HG02943 (cell line): ENCODE results near the gene SLCO1C1.
"Not testable (repeated sequence)": the region's sequence is repeated elsewhere in the genome, so short reads cannot be mapped to it uniquely, and the experiment has no call there.

Experiments
- ATAC-seq: cut with Tn5 transposase; IDR thresholded peaks from one replicate; pipeline ENCODE4 v1.9.1; 2021; ENCODE audit warnings: mild to moderate bottlenecking, low read depth, moderate library complexity; ENCODE audit not compliant: unreplicated experiment

The SLCO1C1 gene

GRCh38 chr12:20695232-20695631, at the start of gene SLCO1C1:
Gene SLCO1C1 (plus strand): TSS chr12:20695332. CDS start chr12:20699577, 4,245 bp downstream.
- no peak for ATAC-seq

DNA sequence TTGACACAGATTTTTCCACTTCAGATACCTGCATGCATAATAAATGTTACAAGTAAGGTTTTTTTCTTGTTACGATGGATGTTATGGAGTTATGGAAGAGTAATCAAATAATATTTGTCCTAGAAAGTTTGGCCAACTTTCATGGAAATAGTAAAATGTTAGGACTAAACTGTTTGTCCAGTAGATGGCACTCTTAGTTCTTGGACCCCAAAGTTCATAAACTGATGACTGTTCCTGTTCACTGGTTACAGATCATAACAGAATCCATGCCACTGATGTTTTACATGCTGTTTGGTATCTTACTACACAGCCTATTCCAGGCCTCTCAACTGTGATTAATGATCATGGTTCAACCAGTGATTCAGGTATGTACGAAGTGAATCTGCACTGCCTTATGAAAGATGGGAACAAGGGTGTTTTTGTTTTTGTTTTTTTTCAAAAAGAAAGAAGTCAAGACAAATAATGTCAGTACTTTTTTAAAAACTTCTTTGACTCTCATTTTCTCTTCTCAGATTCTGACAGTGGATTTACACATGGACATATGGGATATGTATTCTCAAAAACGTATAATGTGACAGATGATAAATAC, 48.8 kb upstream of the SLCO1C1 start:
- ATAC-seq: no peak

GRCh38 chr12:20653871-20654270, 41.3 kb upstream of the SLCO1C1 start:
- no peak for ATAC-seq

GRCh38 chr12:20656600-20656999, 38.5 kb upstream of the SLCO1C1 start:
- no peak for ATAC-seq

- ATAC-seq: no peak
These were observed 37.6 kb upstream of the SLCO1C1 start for GRCh38 chr12:20657496-20657895.

DNA sequence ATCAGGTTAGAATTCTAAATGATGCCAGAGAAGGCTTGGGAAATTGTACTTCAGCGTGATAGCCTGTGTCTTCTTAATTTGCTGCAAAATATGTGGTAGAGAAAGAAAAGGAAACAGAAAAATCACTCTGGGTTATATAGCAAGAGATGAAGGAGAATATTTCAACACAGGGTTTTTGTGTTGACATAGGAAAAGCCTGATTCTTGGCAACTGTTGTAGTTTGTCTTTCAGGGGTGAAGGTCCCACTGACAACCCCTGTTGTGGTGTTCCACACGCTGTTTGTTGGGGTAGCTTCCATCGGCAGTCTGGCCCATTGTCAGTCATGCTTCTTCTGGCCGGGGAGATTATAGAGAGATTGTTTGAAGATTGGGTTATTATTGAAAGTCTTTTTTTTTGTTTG, 13.8 kb upstream of the SLCO1C1 start:
- no peak for ATAC-seq

DNA sequence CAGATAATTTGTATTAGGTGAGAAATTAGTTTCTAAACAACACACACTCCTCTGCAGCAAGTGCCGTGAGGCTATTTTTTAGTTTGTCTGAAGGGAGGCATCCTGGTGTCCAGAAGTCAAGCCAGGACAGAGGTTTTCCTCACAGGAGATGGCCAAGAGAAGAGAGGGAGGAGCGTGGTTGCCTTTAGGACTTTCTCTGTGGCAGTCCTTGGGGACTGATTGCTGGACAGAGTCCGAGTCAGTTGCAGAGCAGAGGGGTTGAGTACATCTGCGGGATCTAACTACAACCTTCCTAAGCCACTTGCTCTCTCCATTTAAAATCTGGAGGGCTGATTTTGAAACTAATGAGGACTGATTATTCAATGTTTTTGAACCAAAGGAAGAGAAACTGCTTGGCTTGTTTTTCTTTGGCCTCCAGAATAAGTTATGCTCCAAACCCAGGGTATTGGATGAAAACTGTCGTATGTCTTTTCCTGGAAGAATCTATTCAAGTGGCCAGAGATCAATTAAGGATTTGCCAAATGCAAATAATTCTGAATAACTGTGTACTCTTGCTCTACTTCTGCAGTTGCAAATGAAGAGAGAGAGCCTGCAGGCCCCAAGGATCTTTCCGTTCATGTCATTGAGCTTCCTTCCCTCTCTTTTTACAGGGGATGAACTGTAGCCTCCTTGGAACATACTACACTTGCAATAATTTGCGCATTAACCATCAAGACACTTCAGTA, 1.2 kb downstream of the SLCO1C1 start:
- no peak for ATAC-seq

DNA sequence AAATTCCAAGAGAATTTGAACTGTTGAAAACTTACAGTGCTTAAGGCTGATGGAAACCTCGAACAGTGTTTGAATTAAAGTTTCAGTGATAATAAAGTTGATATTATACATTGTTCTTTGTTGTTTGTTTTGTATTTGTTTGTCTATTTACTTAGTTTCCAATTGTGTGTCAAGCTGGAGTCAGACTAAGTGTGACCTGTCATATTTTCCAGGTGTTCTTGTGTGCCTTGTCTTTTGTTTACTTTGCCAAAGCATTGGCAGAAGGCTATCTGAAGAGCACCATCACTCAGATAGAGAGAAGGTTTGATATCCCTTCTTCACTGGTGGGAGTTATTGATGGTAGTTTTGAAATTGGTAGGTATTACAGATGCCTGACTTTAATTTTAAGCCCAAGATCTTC, 6.0 kb downstream of the SLCO1C1 start:
- ATAC-seq: no peak

DNA sequence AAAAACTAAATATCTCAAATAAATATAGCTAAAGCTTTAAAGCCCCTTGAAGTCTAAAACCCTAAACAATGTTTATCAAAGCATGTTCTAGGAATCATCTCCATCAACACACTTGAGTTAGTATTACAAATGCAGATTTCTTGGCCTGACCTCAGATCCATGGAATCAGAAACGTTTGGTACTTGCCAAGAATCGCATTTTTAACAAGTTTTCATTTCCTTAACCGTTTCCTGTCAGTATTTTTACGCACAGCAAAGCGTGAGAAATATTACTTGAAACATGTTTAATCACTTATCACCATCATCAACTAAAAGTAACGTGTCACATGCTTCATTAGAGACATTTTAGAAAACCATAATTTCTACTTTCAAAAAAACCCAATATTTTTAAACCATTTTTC, 9.7 kb downstream of the SLCO1C1 start:
- ATAC-seq: no peak

DNA sequence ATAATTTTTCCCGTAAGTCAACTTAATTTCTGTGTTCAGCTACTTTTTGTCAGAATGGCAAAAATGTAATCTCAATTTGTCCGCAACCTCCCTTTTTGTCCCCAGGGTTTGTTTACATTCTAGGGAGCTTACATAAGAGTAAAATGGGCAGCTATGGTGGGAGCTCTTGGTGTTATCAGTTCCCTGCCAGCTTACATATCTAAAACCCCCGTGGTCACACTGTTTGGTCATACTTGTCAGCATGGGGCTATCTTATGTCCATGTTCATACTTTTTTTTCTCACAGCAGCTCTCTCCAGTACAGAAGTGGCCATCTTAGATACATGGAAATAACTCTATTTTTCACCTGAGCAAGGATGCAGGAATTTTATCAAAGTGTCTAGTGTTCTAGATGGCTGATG, 16.7 kb downstream of the SLCO1C1 start:
- no peak for ATAC-seq

DNA sequence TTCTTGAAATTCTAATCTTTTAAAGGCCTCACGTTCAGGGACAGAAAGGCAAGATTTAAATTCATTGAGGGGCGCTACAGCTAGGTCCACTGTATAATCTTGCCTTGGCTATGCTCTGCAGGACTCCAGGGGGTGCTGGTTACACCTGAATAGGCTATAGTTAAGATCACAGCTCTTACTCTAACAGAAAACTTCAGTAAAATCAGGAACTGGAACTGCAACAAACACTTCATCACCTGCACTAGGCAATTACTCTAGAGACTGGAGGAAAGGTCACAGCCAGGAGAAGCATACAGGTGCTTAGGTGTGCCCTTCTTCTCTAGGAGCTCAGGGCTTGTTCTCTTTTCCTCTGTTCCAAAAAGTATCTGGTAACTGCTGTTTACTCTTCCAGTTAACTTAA, 20.9 kb downstream of the SLCO1C1 start:
- no peak for ATAC-seq

- ATAC-seq: no peak
These were observed 21.9 kb downstream of the SLCO1C1 start for GRCh38 chr12:20716985-20717384.

DNA sequence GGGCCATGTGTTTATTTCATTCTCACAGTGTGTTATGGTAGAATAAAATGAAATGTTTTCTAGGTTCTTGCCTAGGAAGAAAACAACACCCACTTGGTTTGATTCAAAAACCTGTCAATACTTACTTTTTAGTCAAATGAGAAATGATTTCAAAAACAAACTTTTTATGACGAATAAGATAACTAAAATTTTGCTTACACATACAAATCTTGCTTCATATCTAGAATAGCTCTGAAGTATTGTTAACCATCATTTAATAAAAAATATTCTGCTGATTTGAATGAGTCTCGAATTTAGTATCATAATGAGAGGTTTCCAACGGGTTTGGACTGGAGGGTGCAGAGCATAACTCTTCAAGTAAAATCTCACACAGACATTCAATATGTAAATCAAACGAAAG, 23.2 kb downstream of the SLCO1C1 start:
- ATAC-seq: no peak

GRCh38 chr12:20722142-20722541, 27.0 kb downstream of the SLCO1C1 start:
- ATAC-seq: no peak

GRCh38 chr12:20731274-20731673, 36.1 kb downstream of the SLCO1C1 start:
- ATAC-seq: no peak

GRCh38 chr12:20740972-20741371, 45.8 kb downstream of the SLCO1C1 start:
- ATAC-seq: no peak

GRCh38 chr12:20748198-20748597, 53.1 kb downstream of the SLCO1C1 start:
- no peak for ATAC-seq

DNA sequence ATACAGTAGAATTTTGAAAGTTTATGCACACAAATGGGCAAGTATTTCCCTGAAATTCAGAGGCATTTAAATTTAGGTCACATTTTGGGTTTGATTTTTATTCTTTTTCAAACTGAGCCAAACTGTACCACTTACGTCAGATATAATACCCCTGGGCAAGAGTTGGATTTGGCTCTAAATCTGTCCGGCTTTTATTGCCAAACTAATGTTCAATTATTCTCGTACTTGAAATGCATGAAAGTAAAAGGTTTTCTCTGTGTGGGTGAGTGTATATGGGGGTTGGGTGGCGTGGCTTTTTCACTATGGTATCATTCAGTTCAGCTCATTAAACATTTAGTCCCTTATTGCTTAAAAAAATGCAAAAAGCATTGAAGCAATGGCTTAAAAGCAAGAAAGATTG, 55.9 kb downstream of the SLCO1C1 start:
- no peak for ATAC-seq

DNA sequence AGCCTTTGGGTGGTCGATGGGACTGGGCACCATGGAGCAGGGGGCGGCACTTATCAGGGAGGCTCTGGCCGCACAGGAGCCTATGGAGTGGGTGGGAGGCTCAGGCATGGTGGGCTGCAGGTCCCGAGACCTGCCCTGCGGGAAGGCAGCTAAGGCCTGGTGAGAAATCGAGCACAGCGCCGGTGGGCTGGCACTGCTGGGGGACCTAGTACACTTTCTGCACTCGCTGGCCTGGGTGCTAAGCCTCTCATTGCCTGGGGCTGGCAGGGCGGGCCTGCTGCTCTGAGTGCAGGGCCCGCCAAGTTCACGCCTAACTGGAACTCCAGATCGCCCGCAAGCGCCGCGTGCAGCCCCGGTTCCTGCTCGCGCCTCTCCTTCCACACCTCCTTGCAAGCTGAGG, 82.3 kb downstream of the SLCO1C1 start:
- no peak for ATAC-seq

- no peak for ATAC-seq
These were observed 83.8 kb downstream of the SLCO1C1 start for GRCh38 chr12:20778969-20779368.

GRCh38 chr12:20779971-20780370, 84.8 kb downstream of the SLCO1C1 start:
- ATAC-seq: not testable (repeated sequence)

- ATAC-seq: not testable (repeated sequence)
These were observed 88.7 kb downstream of the SLCO1C1 start for GRCh38 chr12:20783796-20784357.
